Muscle of leg (tissue), 11 donors: Measurements from ENCODE around the gene LIMCH1. TPM values are rescaled to one million over a fixed set of nuclear protein-coding genes. Genes with fewer than 3 reads are reported as not detected.

Experiments used
- DNase-seq: peaks from one replicate; pipeline ENCODE4 v3.0.0; 2013
- H3K27ac ChIP-seq: one replicate; pipeline ENCODE4 v1.5.1; 2013; ENCODE audit warnings: mild to moderate bottlenecking, low read length, control low read depth
- H3K27me3 ChIP-seq: one replicate; pipeline ENCODE4 v1.6.1; 2013; ENCODE audit warnings: low read length; ENCODE audit not compliant: control insufficient read depth, insufficient read depth
- H3K36me3 ChIP-seq: one replicate; pipeline ENCODE4 v1.6.1; 2013; ENCODE audit warnings: low read length; ENCODE audit not compliant: control insufficient read depth, insufficient read depth
- H3K4me1 ChIP-seq: one replicate; pipeline ENCODE4 v1.6.1; 2013; ENCODE audit warnings: low read length; ENCODE audit not compliant: control insufficient read depth, insufficient read depth
- H3K4me3 ChIP-seq: one replicate; pipeline ENCODE4 v1.5.1; 2013; ENCODE audit warnings: low read length, control low read depth
- H3K9me3 ChIP-seq: replicated peaks from 2 replicates; pipeline ENCODE4 v1.6.1; 2013; ENCODE audit warnings: low read depth, low read length; ENCODE audit not compliant: control insufficient read depth
- WGBS: methylation state at CpG from one replicate; pipeline ENCODE4 v1.1.5; 2013; ENCODE audit warnings: missing lambda C conversion rate; ENCODE audit not compliant: insufficient coverage; 5-methylcytosine and 5-hydroxymethylcytosine counted together
- polyA plus RNA-seq, 8 donors: library from polyadenylated mRNA; unstranded; fragments of 120-200 nt; gene quantifications; one replicate each; pipeline versions ENCODE4 v1.2.1 to v1.2.3, GENCODE V29; 2013; ENCODE audit warnings: inconsistent platforms in 1 of 8, low replicate concordance in 1 of 8; ENCODE audit not compliant: insufficient read length in 8 of 8, insufficient read depth in 1 of 8
- total RNA-seq: library from RNA; stranded (reverse); fragments of 120-200 nt; gene quantifications from one replicate; pipeline ENCODE4 v1.2.4, GENCODE V29; 2013

LIMCH1 gene
- total and polyA plus RNA-seq, 9 donors: 69.8 to 122 (median 98.0) TPM

- Histone ChIP-seq H3K27me3 (peaks cover 88% of the 10 kb centered on the region), H3K36me3 (no peaks in the 10 kb centered on the region), H3K4me1 (peaks cover 11% of the 10 kb centered on the region), H3K4me3 (no peak overlapping the region), H3K27ac (no peak overlapping the region), H3K9me3 (peaks cover 2% of the 10 kb centered on the region)
- under 1% methylated on average over 29 of the region's 36 CpGs for WGBS
- no peak for DNase-seq
Measured at GRCh38 chr4:41746025-41746439, 208.1 kb downstream of the LIMCH1 start.

GRCh38 chr4:41746440-41747229 is 208.7 kb downstream of the LIMCH1 start:
- WGBS: 2% methylated on average over 25 of the region's 37 CpGs
- Histone ChIP-seq H3K9me3 (peaks cover 2% of the 10 kb centered on the region), H3K4me3 (no peak overlapping the region), H3K4me1 (peaks cover 11% of the 10 kb centered on the region), H3K36me3 (no peaks in the 10 kb centered on the region), H3K27me3 (peaks cover 90% of the 10 kb centered on the region), H3K27ac (no peak overlapping the region)
- no peak for DNase-seq

- H3K27ac ChIP-seq: no peak overlapping the region
- H3K27me3 ChIP-seq: peaks cover 93% of the 10 kb centered on the region
- WGBS: 3% methylated on average over 40 of the region's 49 CpGs
- peaks cover 2% of the 10 kb centered on the region for H3K9me3 ChIP-seq
- H3K4me1 ChIP-seq: peaks cover 11% of the 10 kb centered on the region
- no peaks in the 10 kb centered on the region for H3K36me3 ChIP-seq
- DNase-seq: no peak
- no peak overlapping the region for H3K4me3 ChIP-seq
Measured at GRCh38 chr4:41747230-41748055, 209.5 kb downstream of the LIMCH1 start.

- 2% methylated on average over 7 of the region's 21 CpGs for WGBS
Measured at GRCh38 chr4:41748074-41748570, 210.2 kb downstream of the LIMCH1 start.

GRCh38 chr4:41748571-41749475 is 210.9 kb downstream of the LIMCH1 start, which contains the start of gene PHOX2B:
PHOX2B (minus strand) TSS chr4:41748725; CDS start chr4:41748610, 115 bp downstream.
- DNase-seq: no peak
- H3K4me3 ChIP-seq: no peak within 1 kb of the TSS
- WGBS: 8% methylated on average over 3 of the region's 15 CpGs

More at GRCh38 chr4:41748074-41748570, 210.2 kb downstream of the LIMCH1 start:
- Histone ChIP-seq H3K4me3 (no peak overlapping the region), H3K4me1 (peaks cover 11% of the 10 kb centered on the region), H3K9me3 (peaks cover 2% of the 10 kb centered on the region), H3K27ac (no peak overlapping the region), H3K36me3 (no peaks in the 10 kb centered on the region), H3K27me3 (peaks cover 91% of the 10 kb centered on the region)
- DNase-seq: no peak

GRCh38 chr4:41749631-41750039 is 211.7 kb downstream of the LIMCH1 start:
- no peak for DNase-seq
- peaks cover 92% of the 10 kb centered on the region for H3K27me3 ChIP-seq
- H3K4me3 ChIP-seq: no peak overlapping the region
- H3K27ac ChIP-seq: no peak overlapping the region
- peaks cover 11% of the 10 kb centered on the region for H3K4me1 ChIP-seq
- 11% methylated on average over 6 of the region's 12 CpGs for WGBS
- no peaks in the 10 kb centered on the region for H3K36me3 ChIP-seq
- peaks cover 2% of the 10 kb centered on the region for H3K9me3 ChIP-seq

More at GRCh38 chr4:41748571-41749475, 210.9 kb downstream of the LIMCH1 start, which contains the start of gene PHOX2B:
- Histone ChIP-seq H3K27me3 (peaks cover 87% of the 10 kb centered on the region), H3K4me1 (peaks cover 11% of the 10 kb centered on the region), H3K36me3 (no peaks in the 10 kb centered on the region), H3K27ac (no peak within 1 kb of the TSS), H3K9me3 (peaks cover 2% of the 10 kb centered on the region)

Other genes with a start within 250 kb of the LIMCH1 start
- not detected for gene PHOX2B, start 210.6 kb downstream of the LIMCH1 start, total RNA-seq
- under 1 TPM in 3 of 8 donors, not detected in 5; 0.05 to 0.58 (median 0.28) TPM for gene PHOX2B, start 210.6 kb downstream of the LIMCH1 start, polyA plus RNA-seq